Astrocyte (in vitro differentiated cells and primary cell): ENCODE measurements around the gene TBXAS1. TPM values are rescaled to one million over a fixed set of nuclear protein-coding genes. Genes with fewer than 3 reads are reported as not detected.

Source experiments
- DNase-seq: peaks from one replicate; pipeline ENCODE4 v3.0.0-alpha.2; 2010; ENCODE audit warnings: low read depth
- FAIRE-seq: peaks from 2 replicates; lab custom pipeline; 2011; peaks lifted over from hg19 to GRCh38; lab: Jason Lieb, UNC
- H2AFZ ChIP-seq: 2 replicates; pipeline ENCODE4 v1.6.0; 2012; ENCODE audit warnings: low read depth, low read length, inconsistent platforms
- H3K27ac ChIP-seq: 2 replicates; pipeline ENCODE4 v1.5.1; 2011; ENCODE audit warnings: low read depth, low read length, inconsistent platforms
- H3K27me3 ChIP-seq: 2 replicates; pipeline ENCODE4 v1.6.0; 2011; ENCODE audit warnings: low read length, inconsistent platforms; ENCODE audit not compliant: insufficient read depth
- H3K36me3 ChIP-seq: 2 replicates; pipeline ENCODE4 v1.5.1; 2011; ENCODE audit warnings: low read length, inconsistent platforms; ENCODE audit not compliant: insufficient read depth
- H3K4me1 ChIP-seq: 2 replicates; pipeline ENCODE4 v1.5.1; 2011; ENCODE audit warnings: low read length, inconsistent platforms; ENCODE audit not compliant: insufficient read depth
- H3K4me2 ChIP-seq: 2 replicates; pipeline ENCODE4 v1.6.0; 2012; ENCODE audit warnings: low read length, inconsistent platforms
- H3K4me3 ChIP-seq: 2 replicates; pipeline ENCODE4 v1.5.1; 2011; ENCODE audit warnings: low read depth, mild to moderate bottlenecking, low read length, inconsistent platforms; ENCODE audit not compliant: insufficient read depth
- H3K79me2 ChIP-seq: 2 replicates; pipeline ENCODE4 v1.6.0; 2012; ENCODE audit warnings: mild to moderate bottlenecking, low read length, inconsistent platforms; ENCODE audit not compliant: insufficient read depth
- H3K9ac ChIP-seq: 2 replicates; pipeline ENCODE4 v1.6.0; 2012; ENCODE audit warnings: mild to moderate bottlenecking, low read length, inconsistent platforms
- H3K9me3 ChIP-seq: 2 replicates; pipeline ENCODE4 v1.5.1; 2012; ENCODE audit warnings: low read depth, mild to moderate bottlenecking, low read length, inconsistent platforms; ENCODE audit not compliant: insufficient read depth
- H4K20me1 ChIP-seq: 2 replicates; pipeline ENCODE4 v1.6.0; 2012; ENCODE audit warnings: low read length, inconsistent platforms; ENCODE audit not compliant: insufficient read depth
- H3K27ac Mint-ChIP-seq: one replicate; pipeline ENCODE4 v1.8.0; 2021; ENCODE audit warnings: mild to moderate bottlenecking, mixed read lengths; ENCODE audit not compliant: unreplicated experiment
- H3K27me3 Mint-ChIP-seq: one replicate; pipeline ENCODE4 v1.8.0; 2021; ENCODE audit warnings: low read depth, mixed read lengths; ENCODE audit not compliant: unreplicated experiment
- H3K36me3 Mint-ChIP-seq: one replicate; pipeline ENCODE4 v1.8.0; 2021; ENCODE audit warnings: low read depth, mixed read lengths; ENCODE audit not compliant: unreplicated experiment
- H3K4me1 Mint-ChIP-seq: one replicate; pipeline ENCODE4 v1.8.0; 2021; ENCODE audit warnings: low read depth, mixed read lengths; ENCODE audit not compliant: unreplicated experiment
- H3K4me3 Mint-ChIP-seq: one replicate; pipeline ENCODE4 v1.8.0; 2021; ENCODE audit warnings: mild to moderate bottlenecking, moderate library complexity, mixed read lengths; ENCODE audit not compliant: unreplicated experiment
- H3K9me3 Mint-ChIP-seq: one replicate; pipeline ENCODE4 v1.8.0; 2021; ENCODE audit warnings: mild to moderate bottlenecking, mixed read lengths; ENCODE audit not compliant: unreplicated experiment
- CTCF ChIP-seq: IDR thresholded peaks from 2 replicates; pipeline ENCODE4 v1.5.1; 2011; ENCODE audit warnings: low read depth, mild to moderate bottlenecking, inconsistent platforms, low read length, moderate library complexity; ENCODE audit not compliant: insufficient read depth
- EZH2 ChIP-seq: IDR thresholded peaks from 2 replicates; pipeline ENCODE4 v1.6.1; 2012; ENCODE audit warnings: mild to moderate bottlenecking, low read length, inconsistent platforms; ENCODE audit not compliant: insufficient read depth
- total RNA-seq: library from RNA; stranded (reverse); gene quantifications from 2 replicates; pipeline ENCODE4 v1.2.1, GENCODE V29; 2021

Gene TBXAS1
- total RNA-seq, 1 donor from 2014 or later: 1.1 TPM

GRCh38 chr7:140027858-140028257, 198.8 kb downstream of the TBXAS1 start:
- no peaks in the 10 kb centered on the region for H3K79me2 ChIP-seq
- H3K9me3 ChIP-seq: no peaks in the 10 kb centered on the region
- no peaks in the 10 kb centered on the region for H3K9me3 Mint-ChIP-seq
- no peak overlapping the region for H3K4me2 ChIP-seq
- H3K4me3 ChIP-seq: no peak overlapping the region
- H3K4me1 ChIP-seq: no peaks in the 10 kb centered on the region
- H3K4me3 Mint-ChIP-seq: no peak overlapping the region
- H3K4me1 Mint-ChIP-seq: no peaks in the 10 kb centered on the region
- H3K27ac Mint-ChIP-seq: no peak overlapping the region
- H3K36me3 Mint-ChIP-seq: peaks cover 33% of the 10 kb centered on the region
- H3K27me3 ChIP-seq: no peaks in the 10 kb centered on the region
- no peak overlapping the region for H3K27ac ChIP-seq
- peaks cover 2% of the 10 kb centered on the region for H3K36me3 ChIP-seq
- no peak overlapping the region for H3K9ac ChIP-seq
- DNase-seq: no peak
- H4K20me1 ChIP-seq: no peaks in the 10 kb centered on the region
- no peak overlapping the region for H2AFZ ChIP-seq
- no peaks in the 10 kb centered on the region for H3K27me3 Mint-ChIP-seq
- no peak for TF ChIP-seq CTCF
- TF ChIP-seq EZH2: no peak
- FAIRE-seq: no peak

GRCh38 chr7:140028311-140028710, 199.2 kb downstream of the TBXAS1 start:
- H3K4me2 ChIP-seq: no peak overlapping the region
- no peak overlapping the region for H3K27ac Mint-ChIP-seq
- H4K20me1 ChIP-seq: no peaks in the 10 kb centered on the region
- peaks cover 2% of the 10 kb centered on the region for H3K36me3 ChIP-seq
- H3K27me3 Mint-ChIP-seq: no peaks in the 10 kb centered on the region
- peaks cover 28% of the 10 kb centered on the region for H3K36me3 Mint-ChIP-seq
- FAIRE-seq (no peak), DNase-seq (no peak)
- no peaks in the 10 kb centered on the region for H3K79me2 ChIP-seq
- no peak for TF ChIP-seq EZH2
- TF ChIP-seq CTCF: no peak
- no peak overlapping the region for H3K4me3 ChIP-seq
- no peak overlapping the region for H3K4me3 Mint-ChIP-seq
- H2AFZ ChIP-seq: no peak overlapping the region
- H3K9ac ChIP-seq: no peak overlapping the region
- no peak overlapping the region for H3K27ac ChIP-seq
- H3K9me3 ChIP-seq: no peaks in the 10 kb centered on the region
- no peaks in the 10 kb centered on the region for H3K4me1 Mint-ChIP-seq
- H3K27me3 ChIP-seq: no peaks in the 10 kb centered on the region
- no peaks in the 10 kb centered on the region for H3K9me3 Mint-ChIP-seq
- peaks cover 4% of the 10 kb centered on the region for H3K4me1 ChIP-seq

GRCh38 chr7:140029072-140029471, 200.0 kb downstream of the TBXAS1 start:
- no peak overlapping the region for H3K4me3 Mint-ChIP-seq
- no peak for TF ChIP-seq CTCF
- no peak for TF ChIP-seq EZH2
- Histone ChIP-seq H3K4me2 (no peak overlapping the region), H3K9ac (no peak overlapping the region), H3K9me3 (no peaks in the 10 kb centered on the region), H4K20me1 (no peaks in the 10 kb centered on the region), H3K27ac (no peak overlapping the region), H3K27me3 (no peaks in the 10 kb centered on the region), H3K4me3 (no peak overlapping the region), H3K4me1 (peaks cover 10% of the 10 kb centered on the region), H2AFZ (no peak overlapping the region), H3K36me3 (no peaks in the 10 kb centered on the region), H3K79me2 (no peaks in the 10 kb centered on the region)
- no peak overlapping the region for H3K27ac Mint-ChIP-seq
- FAIRE-seq (no peak), DNase-seq (no peak)
- no peaks in the 10 kb centered on the region for H3K27me3 Mint-ChIP-seq
- H3K9me3 Mint-ChIP-seq: no peaks in the 10 kb centered on the region
- no peaks in the 10 kb centered on the region for H3K4me1 Mint-ChIP-seq
- peaks cover 29% of the 10 kb centered on the region for H3K36me3 Mint-ChIP-seq
